HG03139 (cell line): ENCODE measurements around the gene USP31.

ENCODE experiments used
- ATAC-seq: cut with Tn5 transposase; IDR thresholded peaks from one replicate; pipeline ENCODE4 v1.9.1; 2021; ENCODE audit not compliant: unreplicated experiment

USP31 gene

GRCh38 chr16:23149267-23149992, at the start of gene USP31:
Gene USP31 (minus strand): TSS chr16:23149452. CDS start chr16:23149270, 182 bp downstream.
- ATAC-seq = peak; percentile 95

- no peak for ATAC-seq
Observed at GRCh38 chr16:23196539-23196938, 47.3 kb upstream of the USP31 start.

GRCh38 chr16:23195366-23195978, 46.2 kb upstream of the USP31 start:
- ATAC-seq = no peak

GRCh38 chr16:23194497-23195221, 45.4 kb upstream of the USP31 start:
- no peak for ATAC-seq

- no peak for ATAC-seq
Observed at GRCh38 chr16:23188911-23189310, 39.7 kb upstream of the USP31 start.

- no peak for ATAC-seq
Observed at GRCh38 chr16:23187341-23187740, 38.1 kb upstream of the USP31 start.

GRCh38 chr16:23186171-23186570, 36.9 kb upstream of the USP31 start:
- no peak for ATAC-seq

- ATAC-seq = no peak
Observed at GRCh38 chr16:23185656-23186055, 36.4 kb upstream of the USP31 start.

GRCh38 chr16:23183543-23183862, 34.3 kb upstream of the USP31 start:
- no peak for ATAC-seq

- ATAC-seq = no peak
Observed at GRCh38 chr16:23182679-23183542, 33.7 kb upstream of the USP31 start, which contains the start of gene SCNN1G. Gene SCNN1G (plus strand): TSS chr16:23182745. CDS start chr16:23186272, 3,527 bp downstream.

- ATAC-seq = peak; percentile 88
Observed at GRCh38 chr16:23182206-23182678, 33.0 kb upstream of the USP31 start.

GRCh38 chr16:23181506-23181905, 32.3 kb upstream of the USP31 start:
- ATAC-seq = no peak

GRCh38 chr16:23175651-23176050, 26.4 kb upstream of the USP31 start:
- ATAC-seq = no peak

- no peak for ATAC-seq
Observed at GRCh38 chr16:23174622-23175021, 25.4 kb upstream of the USP31 start.

- ATAC-seq = no peak
Observed at GRCh38 chr16:23172994-23173393, 23.7 kb upstream of the USP31 start.

- no peak for ATAC-seq
Observed at GRCh38 chr16:23172583-23172982, 23.3 kb upstream of the USP31 start.

GRCh38 chr16:23164736-23165135, 15.5 kb upstream of the USP31 start:
- no peak for ATAC-seq

- no peak for ATAC-seq
Observed at GRCh38 chr16:23163921-23164320, 14.7 kb upstream of the USP31 start.

GRCh38 chr16:23160574-23160973, 11.3 kb upstream of the USP31 start:
- no peak for ATAC-seq

- no peak for ATAC-seq
Observed at GRCh38 chr16:23160082-23160481, 10.8 kb upstream of the USP31 start.

GRCh38 chr16:23158114-23158513, 8.9 kb upstream of the USP31 start:
- no peak for ATAC-seq
